ENCODE measurements around the gene C4orf51.

C4orf51 gene

DNA sequence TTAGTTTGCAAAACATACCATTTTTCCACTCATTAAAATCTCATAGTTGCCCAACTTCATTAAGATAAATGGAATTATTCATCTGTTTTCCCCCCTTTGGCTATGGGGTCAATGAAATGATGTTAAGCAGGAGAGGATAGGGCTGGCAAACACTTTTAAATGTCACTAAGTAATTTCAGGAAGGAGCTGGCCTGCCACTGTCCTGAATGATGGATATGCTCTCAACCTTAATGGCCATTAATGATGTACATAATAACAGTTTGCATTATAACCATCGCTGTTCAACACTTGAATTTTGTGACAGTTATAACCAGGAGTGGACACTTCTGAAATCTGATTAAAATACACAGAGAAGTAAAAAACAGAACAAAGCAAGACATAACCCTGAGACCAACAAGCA is 77.2 kb downstream of the C4orf51 start:
- no peak for DNase-seq (ENCODE audit: low spot score)

DNA sequence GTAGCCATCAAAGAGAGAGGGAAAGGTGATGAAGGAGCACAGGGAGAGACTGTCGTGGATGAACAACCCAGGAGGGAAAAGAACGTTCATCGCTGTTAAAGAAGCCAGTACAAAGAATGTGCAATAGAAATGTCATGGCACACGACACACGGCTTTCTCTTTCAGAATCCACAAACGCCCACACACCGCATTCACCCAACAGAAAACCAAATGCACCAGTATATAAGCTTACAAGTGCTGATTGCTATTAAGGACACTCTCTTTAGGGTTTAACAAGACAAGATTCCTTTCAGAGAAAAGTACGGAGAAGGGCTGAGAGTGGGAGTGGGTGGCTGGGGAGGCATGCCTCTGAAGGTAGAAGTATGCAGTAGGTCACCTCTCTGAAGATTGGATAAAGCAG is 80.2 kb downstream of the C4orf51 start:
- no peak for DNase-seq (ENCODE audit: low spot score)

DNA sequence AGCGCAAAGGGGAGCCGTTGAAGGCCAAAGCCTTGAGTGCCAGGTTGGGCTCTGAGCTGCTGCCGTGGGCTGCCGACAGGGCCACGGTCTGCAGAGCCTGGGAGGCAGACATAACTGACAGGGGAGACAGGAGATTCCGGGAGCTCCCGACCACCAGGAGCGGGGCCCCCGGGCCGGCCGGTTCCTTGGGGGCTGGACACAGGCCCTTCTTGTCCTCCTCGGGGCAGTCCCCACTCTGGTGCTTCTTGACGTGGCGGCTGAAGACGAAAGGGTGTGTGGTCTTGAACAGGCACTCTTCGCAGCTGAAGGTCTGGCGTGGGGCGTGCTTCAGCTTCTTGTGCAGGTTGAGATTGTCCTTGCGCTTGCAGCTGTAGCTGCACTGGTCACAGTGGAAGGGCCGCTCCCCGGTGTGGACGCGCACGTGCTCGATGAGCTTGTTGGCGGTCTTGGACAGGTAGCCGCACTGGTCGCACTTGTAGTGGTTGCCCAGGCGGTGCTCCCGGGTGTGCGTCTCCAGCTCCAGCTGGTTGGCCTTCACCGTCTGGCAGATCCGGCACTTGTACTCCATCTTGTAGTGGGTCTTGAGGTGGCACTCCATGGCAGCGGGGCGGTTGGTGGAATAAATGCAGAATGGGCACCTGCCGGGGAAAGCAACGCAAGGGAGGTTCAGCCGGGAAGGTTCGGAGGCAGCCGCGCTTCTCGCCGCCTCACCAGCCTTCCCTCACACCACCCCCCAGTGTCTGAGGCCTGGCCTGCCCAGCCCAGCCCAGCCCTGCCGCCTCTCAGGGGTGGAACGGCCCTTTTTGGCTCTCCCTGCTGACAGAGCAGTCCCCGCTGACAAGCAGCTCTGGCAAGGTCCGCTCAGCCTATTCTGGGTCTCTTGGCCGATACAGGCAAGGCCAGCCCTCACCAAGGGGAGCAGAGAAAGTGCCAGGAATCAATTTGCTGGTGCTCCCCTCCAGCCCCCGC is 81.3 kb downstream of the C4orf51 start:
- no peak for DNase-seq (ENCODE audit: low spot score)

DNA sequence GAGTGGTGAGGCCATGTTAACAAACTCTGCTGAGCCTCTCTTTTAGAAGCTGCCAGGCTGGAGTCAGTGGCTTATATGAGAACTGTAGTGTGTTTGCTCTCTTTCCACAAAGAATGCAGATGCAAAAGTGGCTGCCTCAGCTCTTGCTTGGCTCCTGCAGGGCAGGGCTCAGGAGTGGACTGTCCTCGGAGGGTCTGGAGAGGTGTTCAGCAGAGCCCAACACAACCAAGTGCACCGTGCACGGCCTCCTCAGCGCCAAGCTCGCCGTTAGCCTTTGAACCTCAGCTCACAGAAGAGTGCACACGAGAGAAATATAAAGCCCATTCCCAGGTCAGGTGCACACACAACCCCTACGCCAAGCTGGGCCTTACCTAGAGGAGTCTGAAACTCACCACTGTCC is 82.8 kb downstream of the C4orf51 start:
- DNase-seq (ENCODE audit: low spot score) = no peak

GRCh38 chr4:145763399-145763798 is 83.5 kb downstream of the C4orf51 start:
- no peak for DNase-seq (ENCODE audit: low spot score)

DNA sequence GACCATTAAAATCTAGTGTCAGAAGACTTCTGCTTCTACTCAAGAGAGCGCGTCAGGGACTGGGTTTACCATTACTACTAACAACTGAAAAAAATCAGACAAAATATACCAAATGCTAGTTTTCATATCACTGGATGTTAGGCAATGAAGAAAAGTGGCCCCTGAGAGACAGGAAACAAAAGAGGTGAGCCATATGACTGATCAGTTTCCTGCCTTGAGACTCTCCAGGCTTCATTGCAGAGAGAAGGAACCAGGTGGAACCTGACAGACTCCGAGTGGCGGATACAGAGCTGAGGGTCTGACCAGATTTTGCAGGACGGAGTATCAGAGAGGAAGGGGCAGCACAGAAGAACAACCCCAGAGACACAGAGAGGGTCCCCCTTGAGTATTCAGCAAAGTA is 86.3 kb downstream of the C4orf51 start:
- DNase-seq (ENCODE audit: low spot score) = no peak

DNA sequence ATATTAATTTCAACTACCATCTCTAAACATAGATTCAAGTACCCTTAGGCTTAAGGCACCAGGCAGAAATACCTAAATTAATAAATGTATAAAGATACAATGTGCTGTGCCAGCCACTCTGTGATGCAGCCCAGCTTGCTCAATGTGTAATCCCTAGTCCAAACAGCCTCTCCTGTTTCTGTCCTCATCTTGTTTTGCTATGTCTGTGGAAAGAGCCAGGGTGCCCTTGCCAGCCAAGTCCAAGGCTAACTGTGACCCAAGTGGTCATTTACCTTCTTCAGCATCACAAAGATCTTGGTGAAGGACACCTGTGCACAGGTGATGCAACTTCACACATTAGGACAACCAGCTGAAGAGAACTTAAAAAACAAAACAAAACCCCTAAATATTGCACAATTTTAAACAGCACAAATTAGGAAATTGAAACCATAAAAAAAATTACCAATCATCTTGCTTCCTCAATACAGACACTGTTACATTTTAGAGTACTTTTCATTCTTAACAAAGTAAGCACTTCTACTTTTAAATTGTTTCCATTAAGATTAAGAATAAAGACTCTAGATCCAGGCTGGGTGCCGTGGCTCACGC is 89.6 kb downstream of the C4orf51 start:
- no peak for DNase-seq (ENCODE audit: low spot score)

- DNase-seq (ENCODE audit: low spot score) = no peak
Measured at GRCh38 chr4:145770124-145770523, 90.2 kb downstream of the C4orf51 start.

- no peak for DNase-seq (ENCODE audit: low spot score)
Measured at GRCh38 chr4:145772347-145772746, 92.4 kb downstream of the C4orf51 start.

DNA sequence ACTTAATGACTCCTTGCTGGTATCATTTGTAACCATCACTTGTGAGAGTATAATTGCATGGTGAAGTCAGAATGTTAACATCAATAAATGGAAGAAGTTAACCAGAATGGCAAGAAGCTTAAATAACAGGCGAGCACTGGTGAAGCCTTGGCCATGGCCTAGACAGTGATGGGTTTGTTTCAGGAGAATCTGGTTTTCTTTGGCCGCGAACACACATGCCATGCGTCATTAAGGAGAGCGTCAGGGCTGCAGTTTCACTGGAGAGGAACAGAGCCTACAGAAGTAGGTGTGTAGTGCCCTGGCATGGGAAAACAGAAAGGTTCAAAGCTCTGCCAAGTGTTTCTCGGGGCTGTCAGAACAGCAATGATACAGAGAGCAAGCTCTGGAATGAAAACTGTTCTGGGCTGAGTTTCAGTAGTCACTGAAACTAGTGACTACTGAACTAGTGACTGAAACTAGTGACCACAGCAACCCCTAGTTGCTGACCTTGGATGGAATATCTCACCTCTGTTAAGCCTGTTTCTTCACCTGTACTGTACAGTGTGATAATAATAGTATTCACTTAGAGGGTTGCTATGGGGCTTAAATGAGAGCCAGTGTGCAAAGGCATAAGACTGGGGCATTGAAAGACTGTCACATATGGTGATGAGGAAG is 93.8 kb downstream of the C4orf51 start:
- no peak for DNase-seq (ENCODE audit: low spot score)

DNA sequence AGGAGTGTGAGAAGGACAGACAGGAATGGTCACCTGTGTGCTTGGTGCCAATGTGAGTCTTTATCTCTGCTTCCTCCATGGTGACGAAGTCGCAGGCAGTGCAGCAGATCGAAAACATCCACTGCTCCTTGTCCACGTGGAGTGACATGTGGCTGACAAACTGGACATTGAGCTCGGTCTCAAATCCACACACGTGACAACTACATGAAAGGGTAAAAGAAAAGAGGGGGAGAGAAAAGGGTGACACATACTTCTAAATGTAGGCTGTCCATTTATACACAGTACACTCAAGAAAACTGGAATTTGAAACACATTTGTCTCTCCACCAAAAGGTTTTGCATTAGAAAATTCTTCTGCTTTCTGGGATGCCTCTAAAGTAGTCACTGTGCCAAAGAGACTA is 94.5 kb downstream of the C4orf51 start:
- no peak for DNase-seq (ENCODE audit: low spot score)

GRCh38 chr4:145775406-145775805 is 95.5 kb downstream of the C4orf51 start:
- no peak for DNase-seq (ENCODE audit: low spot score)

DNA sequence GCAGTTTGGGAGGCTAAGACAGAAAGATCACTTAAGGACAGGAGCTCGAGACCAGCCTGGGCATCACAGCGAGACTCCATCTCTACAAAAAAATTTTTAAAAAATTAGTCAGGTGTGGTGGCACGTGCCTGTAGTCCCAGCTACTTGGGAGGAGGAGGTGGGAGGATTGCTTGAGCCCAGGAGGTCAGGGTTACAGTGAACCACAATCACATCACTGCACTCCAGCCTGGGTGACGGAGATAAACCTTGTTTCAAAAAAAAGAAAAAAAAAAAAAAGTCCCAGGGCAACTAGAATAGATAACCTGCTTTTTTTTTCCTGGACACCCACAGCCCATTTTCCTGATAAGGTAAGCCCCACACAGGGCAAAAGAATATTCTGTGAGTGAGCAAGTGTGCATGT is 96.3 kb downstream of the C4orf51 start:
- no peak for DNase-seq (ENCODE audit: low spot score)

- DNase-seq (ENCODE audit: low spot score) = no peak
Measured at GRCh38 chr4:145779319-145779801, 99.4 kb downstream of the C4orf51 start.

DNA sequence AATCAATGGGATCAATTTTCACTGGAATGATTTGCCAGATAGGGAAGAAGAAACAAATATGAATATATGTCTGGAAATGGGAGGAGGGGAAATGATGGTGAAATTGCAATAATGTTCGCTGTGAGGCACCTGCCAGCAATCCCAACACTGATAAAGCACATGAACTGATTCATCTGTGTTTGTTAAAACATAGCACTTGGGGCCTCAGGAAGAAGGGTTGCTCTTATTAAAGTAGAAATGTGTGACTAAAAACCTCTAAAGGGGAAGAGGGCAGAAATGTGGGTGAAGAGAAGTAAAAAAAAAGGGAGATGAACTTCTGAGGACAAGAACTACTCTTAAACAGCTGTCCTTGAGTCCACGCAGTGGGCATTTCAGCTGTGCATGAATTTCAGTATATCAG is 101.4 kb downstream of the C4orf51 start:
- no peak for DNase-seq (ENCODE audit: low spot score)

Data from ecto neural progenitor cell (in vitro differentiated cells).